NAMALWA (cell line): ENCODE results near the gene USP7.
"Not testable (repeated sequence)": the region's sequence is repeated elsewhere in the genome, so short reads cannot be mapped to it uniquely, and the experiment has no call there.

ENCODE experiments used
- DNase-seq: peaks from one replicate; pipeline ENCODE4 v3.0.0-alpha.2; 2015; ENCODE audit warnings: low spot score

Gene USP7

GRCh38 chr16:8925455-8925854, 38.3 kb downstream of the USP7 start:
- DNase-seq: no peak

- DNase-seq: no peak
Observed at GRCh38 chr16:8924214-8924613, 39.5 kb downstream of the USP7 start.

DNA sequence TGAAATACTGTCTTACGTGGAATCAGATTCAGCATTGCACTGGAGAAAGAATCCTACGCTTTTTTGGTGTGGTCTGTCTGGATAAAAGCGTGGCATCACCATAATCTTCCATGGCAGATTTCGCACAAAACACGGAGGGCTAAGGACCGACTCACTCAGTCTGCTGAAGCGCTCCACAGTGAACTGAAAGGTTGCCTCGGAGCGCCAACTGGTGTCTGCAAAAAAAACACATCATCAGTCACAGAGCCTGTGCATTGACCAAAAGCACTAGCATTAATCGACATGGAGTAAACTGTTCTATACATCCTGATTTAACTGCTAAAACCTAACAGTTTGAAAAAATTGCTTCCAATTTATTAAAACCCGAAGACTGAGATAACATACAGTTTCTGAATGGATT, 40.5 kb downstream of the USP7 start:
- no peak for DNase-seq

DNA sequence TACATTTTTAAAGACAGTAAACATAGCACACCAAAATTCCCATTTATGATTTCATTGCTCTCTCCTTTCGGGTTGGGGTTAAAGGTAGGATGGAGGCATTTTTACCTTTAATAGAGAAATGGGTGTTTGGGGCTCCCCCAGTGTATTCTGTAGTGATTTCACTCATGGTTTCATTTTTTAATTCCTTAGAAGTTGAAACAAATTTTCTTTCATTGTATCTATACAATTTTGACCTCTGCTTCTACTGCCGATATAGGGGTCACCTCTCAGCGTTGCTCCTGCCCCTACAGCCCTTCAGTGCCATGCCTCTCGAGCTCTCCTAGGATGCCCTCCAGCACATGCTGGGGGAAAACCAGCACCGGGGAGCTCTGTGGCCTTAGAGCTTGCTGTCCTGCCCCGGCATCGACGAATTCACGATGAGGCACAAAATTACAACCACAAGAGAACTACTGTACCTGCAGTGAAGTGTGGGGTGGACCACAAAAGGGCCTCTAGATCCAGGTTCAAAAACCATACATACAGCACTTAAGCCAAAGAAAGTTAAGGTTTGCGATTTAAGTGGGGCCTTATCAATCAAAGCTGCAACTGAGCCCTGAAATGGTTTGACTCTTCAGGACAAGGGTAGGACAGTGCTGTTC, 42.2 kb downstream of the USP7 start:
- no peak for DNase-seq

- no peak for DNase-seq
Observed at GRCh38 chr16:8920645-8921346, 42.9 kb downstream of the USP7 start.

DNA sequence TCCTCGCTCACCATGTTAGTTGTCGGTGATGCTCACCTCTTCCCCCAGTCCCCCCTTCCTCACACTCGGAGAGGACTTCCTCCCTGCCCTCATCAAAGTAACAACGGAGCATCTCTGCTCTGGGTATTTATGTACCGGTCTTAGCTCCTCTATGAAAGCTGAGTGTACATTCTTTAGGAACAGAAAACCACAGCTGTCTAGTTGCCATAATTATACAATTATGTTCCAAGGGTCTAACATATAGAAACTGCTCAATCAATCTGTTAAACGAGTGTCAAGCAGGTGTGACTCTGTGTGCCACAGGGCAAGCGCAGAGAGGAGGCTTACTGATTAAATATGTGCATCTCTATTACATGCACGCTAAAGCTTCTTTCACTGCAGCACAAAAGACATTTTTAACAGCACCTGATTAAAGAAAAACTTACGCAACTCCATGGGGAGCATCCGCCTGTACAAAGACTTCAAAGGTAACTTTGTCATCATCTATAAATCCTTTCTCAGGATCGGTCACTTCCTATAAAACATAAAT, 43.7 kb downstream of the USP7 start:
- DNase-seq: no peak

GRCh38 chr16:8919089-8919933, 44.4 kb downstream of the USP7 start:
- no peak for DNase-seq

GRCh38 chr16:8917336-8917735, 46.4 kb downstream of the USP7 start:
- not testable (repeated sequence) for DNase-seq

DNA sequence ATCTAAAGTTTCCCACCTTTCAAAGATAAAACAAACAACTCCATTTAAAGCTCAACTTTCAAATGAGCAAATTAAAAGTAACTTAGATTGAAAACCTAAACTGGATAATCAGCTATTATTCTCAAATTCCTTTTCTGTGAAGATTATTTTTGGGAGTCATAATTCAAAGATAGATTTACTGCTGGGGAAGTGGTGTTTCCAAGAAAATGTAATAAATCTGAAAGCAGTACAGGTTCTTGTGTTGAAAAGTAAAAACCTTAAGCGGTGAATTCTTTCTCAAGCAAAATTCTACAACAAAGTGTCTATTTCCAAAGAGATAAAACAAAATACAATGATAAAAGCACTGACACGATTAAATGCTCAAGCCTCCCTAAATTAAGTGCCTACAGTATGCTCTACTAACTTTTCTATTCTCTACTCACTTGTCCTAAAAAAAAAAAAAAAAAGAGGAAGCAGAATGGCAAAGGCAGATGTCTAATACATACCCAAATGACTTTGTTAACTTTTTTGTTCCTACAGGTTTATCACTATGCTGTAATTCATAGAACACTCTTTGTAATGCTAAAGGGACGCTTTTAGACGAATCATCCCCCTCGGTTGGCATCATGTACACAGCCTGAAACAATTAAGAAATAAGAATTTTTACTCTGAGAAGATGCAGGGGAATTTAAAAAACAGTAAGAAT, 47.0 kb downstream of the USP7 start:
- no peak for DNase-seq

DNA sequence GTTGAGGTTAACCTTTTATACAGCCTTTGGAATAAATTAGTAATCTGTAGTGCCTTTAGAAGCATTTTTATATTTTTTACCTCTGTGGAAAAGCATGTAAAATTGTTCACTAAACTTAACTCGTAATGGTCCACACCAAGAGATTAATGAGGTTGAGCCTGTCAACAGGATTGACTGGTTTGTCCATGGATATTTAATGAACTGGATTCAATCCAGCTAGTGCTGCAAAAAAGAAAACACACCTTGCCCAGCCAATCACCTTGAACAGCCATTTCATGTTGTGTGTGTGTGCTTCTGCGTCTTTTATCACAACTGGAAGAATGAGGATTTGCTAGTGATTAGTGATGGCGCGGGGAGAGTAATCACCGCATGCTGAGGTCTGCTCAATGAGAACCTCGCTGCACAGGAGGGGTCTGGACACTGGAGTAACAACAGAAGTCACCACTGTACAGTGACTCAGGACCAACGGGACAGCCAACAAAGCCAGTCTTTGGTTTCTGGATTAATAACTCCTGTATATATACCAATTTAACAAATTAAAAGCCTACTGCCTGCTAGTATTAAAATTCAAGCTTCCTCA, 47.9 kb downstream of the USP7 start:
- no peak for DNase-seq

GRCh38 chr16:8914098-8914497, 49.6 kb downstream of the USP7 start:
- no peak for DNase-seq

DNA sequence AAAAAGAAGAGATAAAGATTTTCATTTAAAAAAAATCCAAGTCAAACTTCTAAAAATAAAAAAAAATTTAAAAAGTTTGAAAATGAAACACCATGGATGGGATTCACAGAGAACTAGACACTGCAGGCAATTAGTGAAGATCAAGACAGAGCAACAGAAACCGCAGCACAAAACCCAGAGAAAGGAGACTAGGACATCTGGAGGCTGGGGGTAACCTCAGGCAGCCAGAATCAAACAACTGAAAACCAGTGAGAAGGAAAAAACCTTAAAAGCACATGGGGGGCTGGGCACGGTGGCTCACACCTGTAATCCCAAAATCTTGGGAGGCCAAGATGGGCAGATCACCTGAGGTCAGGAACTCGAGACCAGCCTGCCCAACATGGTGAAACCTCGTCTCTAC, 50.9 kb downstream of the USP7 start:
- no peak for DNase-seq

- DNase-seq: no peak
Observed at GRCh38 chr16:8910811-8911210, 52.9 kb downstream of the USP7 start.

DNA sequence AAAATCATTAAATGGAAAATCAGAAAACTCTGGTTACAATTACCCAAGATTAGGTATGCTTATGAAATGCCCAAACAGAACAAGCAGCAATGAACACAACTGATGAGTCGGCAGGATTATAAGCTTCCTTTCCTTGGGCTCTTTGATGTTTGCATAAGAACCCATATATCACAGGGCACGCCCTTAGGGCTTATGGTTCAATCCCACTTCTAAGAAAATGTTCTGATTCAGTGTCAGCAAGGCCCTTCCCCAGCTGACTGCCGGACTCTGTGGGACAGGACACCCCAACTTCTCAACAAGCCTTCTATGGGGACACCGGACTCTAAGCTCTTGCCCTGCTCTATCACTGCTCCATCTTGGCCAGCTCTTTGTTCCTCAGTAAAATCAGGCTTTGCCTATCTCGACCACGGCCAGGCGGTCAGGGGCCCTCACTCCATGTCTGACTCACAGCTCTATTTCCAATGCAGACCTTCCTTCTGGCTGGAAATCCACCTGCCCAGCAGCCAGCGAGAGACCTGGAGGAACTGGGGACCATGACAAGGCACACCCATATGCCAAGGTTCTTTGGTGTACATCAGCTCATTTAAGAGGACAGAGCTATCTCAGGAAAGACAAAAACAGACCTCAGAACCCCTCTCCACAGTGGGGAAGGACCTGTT, 54.8 kb downstream of the USP7 start:
- DNase-seq: no peak

DNA sequence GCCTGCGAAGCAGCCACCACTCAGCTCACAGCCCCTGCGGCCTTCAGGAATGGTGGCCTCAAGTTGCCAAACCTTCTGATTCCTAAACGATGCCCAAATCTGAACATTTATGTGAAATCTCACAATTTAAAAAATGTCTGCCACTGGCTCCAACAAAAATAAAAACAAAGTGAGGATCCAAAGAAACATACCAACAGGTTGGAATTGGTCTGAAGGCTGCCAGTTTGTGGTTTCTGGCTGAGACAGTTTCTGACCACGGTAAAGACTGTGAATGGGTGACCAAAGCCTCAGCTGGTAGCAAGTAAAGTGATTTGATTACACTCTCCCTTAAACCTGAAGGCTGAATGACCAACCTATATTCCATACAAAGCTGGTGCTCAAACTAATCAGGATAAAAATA, 56.6 kb downstream of the USP7 start:
- DNase-seq: no peak

DNA sequence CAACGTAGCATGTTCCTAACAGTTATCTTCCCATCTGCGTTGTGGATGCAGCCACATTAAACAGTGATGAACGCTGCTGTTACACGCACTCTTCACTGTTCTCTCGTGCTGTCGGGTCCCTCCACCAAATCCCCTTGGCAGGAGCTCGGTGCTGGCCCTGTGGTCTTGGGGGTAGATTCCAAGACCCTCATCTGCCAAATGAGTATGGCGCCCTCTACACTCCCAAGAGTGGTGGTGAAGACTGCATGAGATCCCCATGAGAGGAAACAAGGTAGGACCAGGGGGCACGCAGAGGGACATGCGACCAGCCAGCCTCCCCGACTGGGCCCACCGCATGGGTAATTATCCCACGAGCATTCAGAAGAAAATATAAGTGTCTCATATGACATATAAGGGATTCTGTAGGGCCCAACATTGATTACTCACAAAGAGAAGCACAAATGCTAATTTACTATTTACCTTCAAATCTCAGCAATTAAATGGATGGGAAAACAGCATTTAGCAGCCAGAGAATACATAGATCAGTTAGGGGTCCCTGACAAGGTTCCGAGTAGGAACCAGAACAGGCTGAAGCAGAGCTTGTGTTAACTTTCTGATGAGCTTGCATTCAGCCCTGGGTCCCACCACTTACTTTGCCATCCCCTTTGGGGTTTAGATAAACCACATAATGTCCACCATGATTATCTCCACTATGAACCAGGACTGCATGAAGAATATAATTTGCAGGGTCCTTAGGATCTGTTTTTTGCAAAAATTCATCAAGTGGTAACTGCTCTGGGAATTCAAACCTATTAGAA, 57.7 kb downstream of the USP7 start:
- DNase-seq: peak; percentile 42

DNA sequence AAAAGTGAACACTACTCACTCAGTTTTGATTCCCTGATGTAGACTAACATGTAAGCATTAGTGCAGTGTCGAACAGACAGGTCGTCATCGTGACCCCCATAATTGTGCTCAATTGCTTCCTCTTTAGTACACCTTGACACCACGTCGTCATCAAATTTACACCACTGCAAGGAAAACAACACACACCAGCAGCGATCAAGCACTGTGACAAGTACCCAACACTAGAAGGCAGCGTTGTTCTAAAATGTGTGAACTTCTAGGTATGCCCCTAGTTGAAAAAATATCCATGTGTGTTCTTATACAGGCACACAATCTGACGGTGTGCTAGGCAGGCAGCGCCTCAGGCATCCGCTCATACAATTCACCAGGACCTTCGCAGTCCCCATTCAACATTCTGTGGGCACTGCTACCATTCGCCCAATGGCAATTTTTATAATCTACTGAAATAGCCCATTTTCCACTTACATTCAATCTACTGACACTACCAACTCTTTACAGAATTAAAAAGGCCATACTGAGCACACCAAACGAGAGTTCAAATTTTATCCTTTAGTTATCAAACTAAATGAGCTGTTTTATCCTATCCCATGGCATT, 58.4 kb downstream of the USP7 start:
- DNase-seq: peak; percentile 78

GRCh38 chr16:8904018-8904430, 59.7 kb downstream of the USP7 start:
- no peak for DNase-seq

- DNase-seq: no peak
Observed at GRCh38 chr16:8903004-8903403, 60.7 kb downstream of the USP7 start.

- DNase-seq: no peak
Observed at GRCh38 chr16:8901320-8901861, 62.3 kb downstream of the USP7 start.
